ENCODE results near the gene NLRP3. TPM values are rescaled to one million over a fixed set of nuclear protein-coding genes. Genes with fewer than 3 reads are reported as not detected.

The NLRP3 gene
- 1 to 10 TPM; 3.4 to 9.6 (median 7.0) TPM for total RNA-seq

DNA sequence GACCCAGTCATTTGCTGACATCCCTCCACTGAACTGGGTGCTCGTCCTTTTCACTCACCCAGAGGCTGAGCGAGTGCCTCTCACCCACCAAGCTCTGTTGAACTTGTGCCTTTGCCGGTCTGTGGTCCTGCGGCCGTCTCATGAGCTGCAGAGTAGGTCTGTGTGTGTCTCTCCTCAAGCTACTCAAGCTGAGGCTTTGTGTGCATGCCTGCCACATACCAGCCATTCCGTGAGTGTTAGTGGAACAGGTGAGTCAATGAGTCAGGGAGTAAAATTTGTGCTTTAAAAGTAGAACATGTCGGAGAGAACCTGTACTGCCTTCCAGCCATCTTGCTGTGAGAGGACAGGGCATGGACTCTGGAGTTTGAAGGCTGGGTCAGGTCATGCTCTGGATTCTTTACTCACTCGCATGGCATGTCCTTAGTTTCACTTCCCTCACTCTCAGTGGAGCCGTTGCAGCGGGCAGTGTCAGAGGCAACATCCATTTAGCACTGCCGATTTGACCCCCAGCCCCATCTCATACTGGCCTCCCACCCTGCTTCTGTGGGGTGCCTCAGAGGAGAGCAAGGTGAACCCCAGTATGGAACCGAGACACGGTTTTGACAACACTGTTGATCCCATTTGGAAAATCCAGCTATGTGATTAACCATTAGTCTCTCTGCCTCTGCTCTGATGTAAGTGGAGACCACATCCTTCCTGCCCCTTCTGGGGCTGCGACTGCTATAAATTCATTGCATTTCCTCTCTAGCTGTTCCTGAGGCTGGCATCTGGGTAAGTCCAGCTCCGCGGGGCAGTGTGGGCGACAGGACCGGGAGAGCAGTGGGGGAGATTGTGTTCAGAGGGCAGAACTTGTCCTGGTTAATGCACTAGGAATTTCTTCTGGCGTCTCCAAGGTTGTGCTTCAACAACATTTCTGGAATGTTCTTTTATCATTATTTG is at the start of gene NLRP3:
TSS of gene NLRP3 (plus strand) at position 751 of the 939 bp plus-strand sequence. CDS start 2,628 bp downstream, outside the sequence.
- TF ChIP-seq, protein P1, sequence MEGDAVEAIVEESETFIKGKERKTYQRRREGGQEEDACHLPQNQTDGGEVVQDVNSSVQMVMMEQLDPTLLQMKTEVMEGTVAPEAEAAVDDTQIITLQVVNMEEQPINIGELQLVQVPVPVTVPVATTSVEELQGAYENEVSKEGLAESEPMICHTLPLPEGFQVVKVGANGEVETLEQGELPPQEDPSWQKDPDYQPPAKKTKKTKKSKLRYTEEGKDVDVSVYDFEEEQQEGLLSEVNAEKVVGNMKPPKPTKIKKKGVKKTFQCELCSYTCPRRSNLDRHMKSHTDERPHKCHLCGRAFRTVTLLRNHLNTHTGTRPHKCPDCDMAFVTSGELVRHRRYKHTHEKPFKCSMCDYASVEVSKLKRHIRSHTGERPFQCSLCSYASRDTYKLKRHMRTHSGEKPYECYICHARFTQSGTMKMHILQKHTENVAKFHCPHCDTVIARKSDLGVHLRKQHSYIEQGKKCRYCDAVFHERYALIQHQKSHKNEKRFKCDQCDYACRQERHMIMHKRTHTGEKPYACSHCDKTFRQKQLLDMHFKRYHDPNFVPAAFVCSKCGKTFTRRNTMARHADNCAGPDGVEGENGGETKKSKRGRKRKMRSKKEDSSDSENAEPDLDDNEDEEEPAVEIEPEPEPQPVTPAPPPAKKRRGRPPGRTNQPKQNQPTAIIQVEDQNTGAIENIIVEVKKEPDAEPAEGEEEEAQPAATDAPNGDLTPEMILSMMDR (IDR thresholded peaks at IDR 0.05; ENCODE audit: low read depth) = no peak

DNA sequence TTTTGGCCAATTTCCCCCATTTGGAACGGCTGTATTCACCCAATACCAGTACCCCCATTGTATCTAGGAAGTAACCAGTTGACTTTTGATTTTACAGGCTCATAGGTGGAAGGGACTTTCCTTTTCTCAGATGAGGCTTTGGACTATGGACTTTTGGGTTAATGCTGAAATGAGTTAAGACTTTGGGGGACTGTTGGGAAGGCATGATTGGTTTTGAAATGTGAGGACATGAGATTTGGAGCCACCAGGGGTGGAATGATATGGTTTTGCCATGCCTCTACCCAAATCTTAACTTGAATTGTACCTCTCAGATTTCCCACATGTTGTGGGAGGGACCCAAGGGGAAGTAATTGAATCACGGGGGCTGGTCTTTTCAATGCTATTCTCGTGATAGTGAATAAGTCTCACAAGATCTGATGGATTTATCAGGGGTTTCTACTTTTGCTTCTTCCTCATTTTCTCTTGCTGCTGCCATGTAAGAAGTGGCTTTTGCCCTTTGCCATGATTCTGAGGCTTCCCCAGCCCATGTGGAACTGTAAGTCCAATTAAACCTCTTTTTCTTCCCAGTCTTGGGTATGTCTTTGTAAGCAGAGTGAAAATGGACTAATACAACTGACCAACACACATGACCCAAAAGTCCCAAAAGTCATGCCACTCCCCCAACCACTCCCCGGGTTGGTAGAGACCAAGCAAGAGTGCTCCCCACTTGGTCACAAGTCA is 48.9 kb upstream of the NLRP3 start:
- TF ChIP-seq, protein P1 (IDR thresholded peaks at IDR 0.05; ENCODE audit: low read depth) = no peak

DNA sequence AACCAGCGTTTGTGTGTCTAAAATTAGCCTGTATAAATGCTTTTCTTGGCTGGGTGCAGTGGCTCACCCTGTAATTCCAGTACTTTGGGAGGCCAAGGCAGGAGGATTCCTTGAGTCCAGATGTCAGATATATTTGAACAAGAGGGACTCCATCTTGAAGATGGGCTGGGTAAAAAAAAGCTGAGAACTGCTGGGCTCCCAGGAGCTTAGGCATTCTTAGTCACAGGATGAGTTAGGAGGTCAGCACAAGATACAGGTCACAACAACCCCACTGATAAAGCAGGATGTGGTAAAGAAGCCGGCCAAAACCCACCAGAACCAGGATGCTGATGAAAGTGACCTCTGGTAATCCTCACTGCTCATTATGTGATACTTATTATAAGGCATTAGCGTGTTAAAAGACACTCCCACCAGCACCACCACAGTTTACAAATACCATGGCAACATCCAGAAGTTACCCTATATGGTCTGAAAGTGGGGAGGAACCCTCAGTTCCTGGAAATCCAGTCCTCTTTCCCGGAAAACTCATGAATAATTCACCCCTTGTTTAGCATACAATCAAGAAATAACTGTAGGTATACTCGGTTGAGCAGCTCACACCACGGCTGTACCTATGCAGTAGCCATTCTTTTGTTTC is 48.1 kb upstream of the NLRP3 start:
- TF ChIP-seq, protein P1 (IDR thresholded peaks at IDR 0.05; ENCODE audit: low read depth) = no peak

DNA sequence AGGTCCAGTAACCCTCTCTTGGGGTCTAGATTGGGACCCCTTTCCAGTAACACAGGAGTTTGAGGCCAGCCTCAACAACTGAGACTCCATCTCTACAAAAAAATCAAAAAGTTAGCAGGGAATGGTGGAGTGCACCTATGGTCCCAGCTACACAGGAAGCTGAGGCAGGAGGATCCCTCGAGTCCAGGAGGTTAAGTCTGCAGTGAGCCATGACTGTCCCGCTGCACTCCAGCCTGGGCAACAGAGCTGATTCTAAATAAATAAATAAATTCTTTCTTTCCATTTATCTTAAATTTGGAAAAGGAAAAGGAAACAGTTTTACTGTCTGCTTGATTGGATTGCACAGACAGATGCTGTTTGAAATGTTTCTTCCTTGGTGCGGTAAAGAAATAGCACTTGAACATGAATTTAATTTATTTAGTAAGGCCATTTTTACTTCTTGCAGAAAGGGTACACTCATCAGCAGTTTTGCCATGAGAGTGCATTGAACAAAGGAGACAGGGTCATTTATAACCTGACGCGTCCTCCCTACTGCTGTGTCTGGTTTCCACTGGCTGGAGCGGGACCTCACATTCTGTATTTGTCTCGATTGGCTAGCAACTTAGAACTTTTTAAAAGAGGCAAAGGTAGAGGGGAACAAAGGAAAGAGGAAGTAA is 47.4 kb upstream of the NLRP3 start:
- TF ChIP-seq, protein P1 (IDR thresholded peaks at IDR 0.05; ENCODE audit: low read depth) = no peak

DNA sequence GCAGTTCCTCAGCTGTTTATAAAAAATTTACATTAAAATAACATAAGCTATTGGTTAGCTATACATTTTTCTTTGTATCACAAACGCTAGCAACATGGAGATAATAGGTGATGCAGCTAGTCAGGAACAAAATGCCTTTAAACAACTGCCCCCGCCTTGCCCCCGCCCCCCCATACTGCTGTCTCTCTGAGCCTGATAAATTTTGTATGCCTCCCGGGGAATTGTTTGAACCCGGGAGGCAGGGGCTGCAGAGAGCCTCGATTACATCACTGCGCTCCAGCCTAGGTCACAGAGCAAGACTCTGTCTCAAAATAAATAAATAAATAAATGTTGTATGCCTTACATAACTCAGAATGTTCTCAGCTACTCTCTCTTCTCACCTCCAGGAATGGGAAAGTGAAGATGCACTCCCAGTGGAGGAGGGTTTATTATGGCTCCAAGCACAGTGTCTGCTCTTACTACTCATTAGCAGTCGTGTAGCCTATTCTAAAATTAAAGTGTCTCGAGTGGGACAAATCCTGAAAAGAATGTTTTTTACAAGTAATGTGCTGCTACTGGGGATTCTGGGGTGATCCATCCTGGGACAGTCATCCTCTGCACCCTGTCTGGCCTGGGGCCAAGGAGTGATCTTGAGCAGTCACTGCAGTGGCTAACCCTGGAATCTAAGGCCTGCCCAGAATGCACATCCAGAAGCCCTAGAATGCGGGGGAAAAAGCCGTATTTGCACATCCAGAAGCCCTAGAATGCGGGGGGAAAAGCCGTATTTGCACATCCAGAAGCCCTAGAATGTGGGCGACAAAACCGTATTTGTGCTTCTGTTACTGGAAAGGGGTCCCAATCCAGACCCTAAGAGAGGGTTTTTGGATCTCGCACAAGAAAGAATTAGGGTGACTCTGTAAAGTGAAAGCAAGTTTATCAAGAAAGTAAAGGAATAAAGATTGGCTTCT is 44.9 kb upstream of the NLRP3 start:
- TF ChIP-seq, protein P1 (IDR thresholded peaks at IDR 0.05; ENCODE audit: low read depth) = no peak

DNA sequence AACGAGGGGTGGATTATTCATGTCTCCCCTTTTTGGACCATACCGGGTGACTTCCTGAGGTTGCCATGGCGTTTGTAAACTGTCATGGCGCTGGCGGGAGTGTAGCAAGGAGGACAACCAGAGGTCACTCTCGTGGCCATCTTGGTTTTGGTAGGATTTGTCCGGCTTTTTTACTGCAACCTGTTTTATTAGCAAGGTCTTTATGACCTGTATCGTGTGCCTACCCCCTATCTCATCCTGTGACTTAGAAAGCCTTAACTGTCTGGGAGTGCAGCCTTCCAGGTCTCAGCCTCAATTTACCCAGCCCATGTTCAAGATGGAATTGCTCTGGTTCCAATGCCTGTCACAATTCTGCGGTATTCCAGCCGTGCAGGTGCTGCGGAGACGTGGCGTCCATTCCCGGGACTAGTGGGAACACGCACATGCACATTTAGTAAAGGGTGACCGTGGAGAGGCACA is 44.1 kb upstream of the NLRP3 start:
- TF ChIP-seq, protein P1 (IDR thresholded peaks at IDR 0.05; ENCODE audit: low read depth) = no peak
